Liver (tissue), 9 donors: Measurements from ENCODE around the gene STX16. TPM values are rescaled to one million over a fixed set of nuclear protein-coding genes. Genes with fewer than 3 reads are reported as not detected.

Experiments
- DNase-seq: peaks from one replicate; pipeline ENCODE4 v3.0.0-alpha.2; 2017; ENCODE audit warnings: low spot score
- H3K27ac ChIP-seq, 2 donors: one replicate each; pipeline ENCODE4 v1.7.0; 2013; ENCODE audit warnings: inconsistent platforms in 2 of 2, low read length in 2 of 2, control low read depth in 1 of 2, low read depth in 1 of 2, mild to moderate bottlenecking in 1 of 2
- H3K27me3 ChIP-seq, 4 donors: one replicate each; pipeline versions ENCODE4 v1.6.1 to v1.7.0; 2013; ENCODE audit warnings: low read length in 3 of 4, inconsistent platforms in 1 of 4, mild to moderate bottlenecking in 1 of 4, moderate library complexity in 1 of 4; ENCODE audit not compliant: control insufficient read depth in 4 of 4, insufficient read depth in 4 of 4
- H3K36me3 ChIP-seq, 4 donors: one replicate each; pipeline versions ENCODE4 v1.6.1 to v1.7.0; 2013; ENCODE audit warnings: low read length in 3 of 4, mild to moderate bottlenecking in 3 of 4, low read depth in 1 of 4, moderate library complexity in 1 of 4; ENCODE audit not compliant: control insufficient read depth in 4 of 4, insufficient read depth in 3 of 4
- H3K4me1 ChIP-seq, 4 donors: one replicate each; pipeline versions ENCODE4 v1.6.1 to v1.7.0; 2013; ENCODE audit warnings: low read length in 3 of 4, mild to moderate bottlenecking in 3 of 4, moderate library complexity in 1 of 4; ENCODE audit not compliant: control insufficient read depth in 4 of 4, insufficient read depth in 4 of 4
- H3K4me3 ChIP-seq, 3 donors: one replicate each; pipeline versions ENCODE4 v1.6.1 to v1.7.0; 2013; ENCODE audit warnings: low read length in 3 of 3, control low read depth in 1 of 3, low read depth in 1 of 3, mild to moderate bottlenecking in 1 of 3
- H3K9ac ChIP-seq, 2 donors: one replicate each; pipeline ENCODE4 v1.7.0; 2013; ENCODE audit warnings: low read length in 2 of 2, mild to moderate bottlenecking in 2 of 2, moderate library complexity in 2 of 2, control low read depth in 1 of 2, low read depth in 1 of 2
- H3K9me3 ChIP-seq, 4 donors: one replicate each; pipeline versions ENCODE4 v1.6.1 to v1.7.0; 2013; ENCODE audit warnings: low read length in 3 of 4; ENCODE audit not compliant: control insufficient read depth in 4 of 4
- ATF3 ChIP-seq: IDR thresholded peaks from 2 replicates; pipeline ENCODE4 v1.6.1; 2016; ENCODE audit warnings: antibody characterized with exemption
- EGR1 ChIP-seq, 2 donors: IDR thresholded peaks; 2 replicates each; pipeline ENCODE4 v1.6.1; 2016 to 2018; ENCODE audit warnings: antibody characterized with exemption in 2 of 2, low read depth in 2 of 2
- FOXA1 ChIP-seq: IDR thresholded peaks from 2 replicates; pipeline ENCODE4 v1.6.1; 2016; ENCODE audit warnings: antibody characterized with exemption
- FOXA2 ChIP-seq: IDR thresholded peaks from 2 replicates; pipeline ENCODE4 v1.6.1; 2016; ENCODE audit warnings: antibody characterized with exemption
- GABPA ChIP-seq, 2 donors: IDR thresholded peaks in 1 of 2; conservative IDR thresholded peaks in 1 of 2; 2 replicates each; pipeline ENCODE4 v1.6.1; 2016; ENCODE audit warnings: antibody characterized with exemption in 2 of 2, mild to moderate bottlenecking in 1 of 2, moderate library complexity in 1 of 2
- HNF4A ChIP-seq, 2 donors: conservative IDR thresholded peaks; 2 replicates each; pipeline ENCODE4 v1.6.1; 2016; ENCODE audit warnings: antibody characterized with exemption in 2 of 2, mild to moderate bottlenecking in 2 of 2
- HNF4G ChIP-seq: IDR thresholded peaks from 2 replicates; pipeline ENCODE4 v1.6.1; 2016; ENCODE audit warnings: antibody characterized with exemption
- JUND ChIP-seq, 2 donors: IDR thresholded peaks; 2 replicates each; pipeline ENCODE4 v1.6.1; 2016; ENCODE audit warnings: antibody characterized with exemption in 2 of 2
- NR2F2 ChIP-seq: IDR thresholded peaks from 2 replicates; pipeline ENCODE4 v1.6.1; 2016; ENCODE audit warnings: antibody characterized with exemption
- RAD21 ChIP-seq, 2 donors: IDR thresholded peaks; 2 replicates each; pipeline ENCODE4 v1.6.1; 2016; ENCODE audit warnings: antibody characterized with exemption in 2 of 2, mild to moderate bottlenecking in 2 of 2
- RXRA ChIP-seq, 2 donors: IDR thresholded peaks; 2 replicates each; pipeline ENCODE4 v1.6.1; 2017 to 2018; ENCODE audit warnings: antibody characterized with exemption in 2 of 2, mild to moderate bottlenecking in 1 of 2
- SP1 ChIP-seq: IDR thresholded peaks from 2 replicates; pipeline ENCODE4 v1.6.1; 2018; ENCODE audit warnings: antibody characterized with exemption, mild to moderate bottlenecking
- TAF1 ChIP-seq: conservative IDR thresholded peaks from 2 replicates; pipeline ENCODE4 v1.6.1; 2016; ENCODE audit warnings: antibody characterized with exemption, mild to moderate bottlenecking
- YY1 ChIP-seq: IDR thresholded peaks from 2 replicates; pipeline ENCODE4 v1.6.1; 2016; ENCODE audit warnings: antibody characterized with exemption, mild to moderate bottlenecking
- WGBS: extraction: QIAGEN DNeasy Blood & Tissue Kit; methylation state at CpG from one replicate; pipeline ENCODE4 v1.1.7; 2013; 5-methylcytosine and 5-hydroxymethylcytosine counted together
- polyA plus RNA-seq, 2 donors: library from polyadenylated mRNA; stranded (reverse) in 1 of 2; unstranded in 1 of 2; fragments of 200-250 nt in 1 of 2; fragments of >200 nt in 1 of 2; fragmentation: Nextera tagmentation in 1 of 2; extraction: Ambion mirVana in 1 of 2; gene quantifications; one replicate each; pipeline versions ENCODE4 v1.2.1 to v1.2.3, GENCODE V29; 2013 to 2015
- total RNA-seq, 2 donors: library from RNA; depleted of rRNA; stranded (reverse); fragments of >200 nt; gene quantifications; one replicate each; pipeline ENCODE4 v1.2.3, GENCODE V29; 2014
- TF ChIP-seq, protein P1 (sequence below): IDR thresholded peaks from 2 replicates; pipeline ENCODE4 v1.6.1; 2016; ENCODE audit warnings: antibody characterized with exemption
- TF ChIP-seq, protein P2 (sequence below): fragments of 150-350 bp; IDR thresholded peaks from 2 replicates; pipeline ENCODE4 v1.5.1; 2017; ENCODE audit warnings: improper control_type of control experiment, low read depth, low read length; ENCODE audit not compliant: missing input control
- TF ChIP-seq, protein P3 (sequence below): IDR thresholded peaks from 2 replicates; pipeline ENCODE4 v1.6.1; 2016; ENCODE audit warnings: antibody characterized with exemption, mild to moderate bottlenecking
- donor health status: healthy.
- donor health status: healthy.
- donor health status: healthy.
- donor health status: healthy.
- donor health status: healthy.

The STX16 gene
- total and polyA plus RNA-seq, 4 donors = 8.5 to 32.5 (median 16.6) TPM

DNA sequence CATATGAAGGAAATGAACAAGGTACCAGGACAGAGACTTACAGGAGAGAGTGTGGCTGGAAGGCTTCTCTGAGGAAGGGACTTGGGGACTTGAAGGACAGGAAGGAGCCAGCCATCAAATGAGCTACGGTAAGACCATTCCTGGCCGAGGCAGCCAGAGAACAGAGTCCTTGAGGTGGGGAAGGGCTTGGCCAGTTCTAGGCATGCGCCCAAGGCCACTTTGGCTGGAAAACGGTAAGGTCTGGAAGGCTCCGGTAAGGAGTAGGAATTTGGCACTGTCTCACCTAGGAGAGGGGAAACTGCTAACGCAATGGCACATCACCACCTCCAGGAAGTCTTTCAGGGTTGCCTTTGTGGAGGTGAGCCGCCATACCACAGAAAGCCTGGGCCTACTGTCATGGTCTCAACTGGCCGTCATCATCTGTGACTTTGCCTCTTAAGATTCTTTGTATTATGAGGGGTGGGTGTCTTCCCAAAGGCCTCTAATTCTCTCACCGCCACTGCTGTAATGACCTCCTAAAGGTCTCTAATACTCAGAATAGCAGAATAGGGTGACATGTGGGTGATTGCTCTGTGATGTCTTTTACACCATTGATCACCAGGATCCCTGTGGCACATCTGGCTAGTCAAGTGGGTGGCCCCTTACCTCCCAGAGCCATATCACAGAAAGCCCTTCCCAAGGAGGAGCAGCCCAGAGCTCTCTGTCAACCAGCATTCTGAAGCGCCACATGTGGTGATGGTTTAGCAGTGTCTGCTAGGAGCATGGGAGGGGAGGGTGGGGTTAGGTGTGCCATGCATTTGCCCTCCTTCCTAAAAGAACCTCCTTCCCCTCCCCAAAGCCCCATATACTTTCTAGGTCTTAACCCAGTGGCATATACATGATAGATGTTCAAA, 17.7 kb upstream of the STX16 start:
- no peaks in the 10 kb centered on the region for H3K9me3 ChIP-seq
- H3K4me3 ChIP-seq = no peak overlapping the region
- no peak overlapping the region for H3K27ac ChIP-seq
- WGBS = 93% methylated on average over 10 of the region's 10 CpGs
- H3K36me3 ChIP-seq = no peaks in the 10 kb centered on the region
- DNase-seq = no peak
- H3K9ac ChIP-seq = no peak overlapping the region
- no peaks in the 10 kb centered on the region for H3K4me1 ChIP-seq
- TF ChIP-seq FOXA1 = no peak
- no peak for TF ChIP-seq FOXA2
- no peak for TF ChIP-seq TAF1
- TF ChIP-seq EGR1 (IDR thresholded peaks at IDR 0.05; ENCODE audit: low read depth in 2 of 2) = no peak
- TF ChIP-seq GABPA (IDR thresholded peaks at IDR 0.05 in 1 of 2, conservative IDR thresholded peaks at IDR 0.05 in 1 of 2) = no peak
- no peak for TF ChIP-seq ATF3
- TF ChIP-seq HNF4A (conservative IDR thresholded peaks at IDR 0.05) = no peak
- TF ChIP-seq YY1 = no peak
- no peak for TF ChIP-seq RAD21 (IDR thresholded peaks at IDR 0.05)
- TF ChIP-seq SP1 = no peak
- TF ChIP-seq NR2F2 = no peak
- TF ChIP-seq, protein P1, sequence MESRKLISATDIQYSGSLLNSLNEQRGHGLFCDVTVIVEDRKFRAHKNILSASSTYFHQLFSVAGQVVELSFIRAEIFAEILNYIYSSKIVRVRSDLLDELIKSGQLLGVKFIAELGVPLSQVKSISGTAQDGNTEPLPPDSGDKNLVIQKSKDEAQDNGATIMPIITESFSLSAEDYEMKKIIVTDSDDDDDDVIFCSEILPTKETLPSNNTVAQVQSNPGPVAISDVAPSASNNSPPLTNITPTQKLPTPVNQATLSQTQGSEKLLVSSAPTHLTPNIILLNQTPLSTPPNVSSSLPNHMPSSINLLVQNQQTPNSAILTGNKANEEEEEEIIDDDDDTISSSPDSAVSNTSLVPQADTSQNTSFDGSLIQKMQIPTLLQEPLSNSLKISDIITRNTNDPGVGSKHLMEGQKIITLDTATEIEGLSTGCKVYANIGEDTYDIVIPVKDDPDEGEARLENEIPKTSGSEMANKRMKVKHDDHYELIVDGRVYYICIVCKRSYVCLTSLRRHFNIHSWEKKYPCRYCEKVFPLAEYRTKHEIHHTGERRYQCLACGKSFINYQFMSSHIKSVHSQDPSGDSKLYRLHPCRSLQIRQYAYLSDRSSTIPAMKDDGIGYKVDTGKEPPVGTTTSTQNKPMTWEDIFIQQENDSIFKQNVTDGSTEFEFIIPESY = no peak
- TF ChIP-seq RXRA (IDR thresholded peaks at IDR 0.05) = no peak
- TF ChIP-seq, protein P2, sequence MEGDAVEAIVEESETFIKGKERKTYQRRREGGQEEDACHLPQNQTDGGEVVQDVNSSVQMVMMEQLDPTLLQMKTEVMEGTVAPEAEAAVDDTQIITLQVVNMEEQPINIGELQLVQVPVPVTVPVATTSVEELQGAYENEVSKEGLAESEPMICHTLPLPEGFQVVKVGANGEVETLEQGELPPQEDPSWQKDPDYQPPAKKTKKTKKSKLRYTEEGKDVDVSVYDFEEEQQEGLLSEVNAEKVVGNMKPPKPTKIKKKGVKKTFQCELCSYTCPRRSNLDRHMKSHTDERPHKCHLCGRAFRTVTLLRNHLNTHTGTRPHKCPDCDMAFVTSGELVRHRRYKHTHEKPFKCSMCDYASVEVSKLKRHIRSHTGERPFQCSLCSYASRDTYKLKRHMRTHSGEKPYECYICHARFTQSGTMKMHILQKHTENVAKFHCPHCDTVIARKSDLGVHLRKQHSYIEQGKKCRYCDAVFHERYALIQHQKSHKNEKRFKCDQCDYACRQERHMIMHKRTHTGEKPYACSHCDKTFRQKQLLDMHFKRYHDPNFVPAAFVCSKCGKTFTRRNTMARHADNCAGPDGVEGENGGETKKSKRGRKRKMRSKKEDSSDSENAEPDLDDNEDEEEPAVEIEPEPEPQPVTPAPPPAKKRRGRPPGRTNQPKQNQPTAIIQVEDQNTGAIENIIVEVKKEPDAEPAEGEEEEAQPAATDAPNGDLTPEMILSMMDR = no peak
- TF ChIP-seq, protein P3, sequence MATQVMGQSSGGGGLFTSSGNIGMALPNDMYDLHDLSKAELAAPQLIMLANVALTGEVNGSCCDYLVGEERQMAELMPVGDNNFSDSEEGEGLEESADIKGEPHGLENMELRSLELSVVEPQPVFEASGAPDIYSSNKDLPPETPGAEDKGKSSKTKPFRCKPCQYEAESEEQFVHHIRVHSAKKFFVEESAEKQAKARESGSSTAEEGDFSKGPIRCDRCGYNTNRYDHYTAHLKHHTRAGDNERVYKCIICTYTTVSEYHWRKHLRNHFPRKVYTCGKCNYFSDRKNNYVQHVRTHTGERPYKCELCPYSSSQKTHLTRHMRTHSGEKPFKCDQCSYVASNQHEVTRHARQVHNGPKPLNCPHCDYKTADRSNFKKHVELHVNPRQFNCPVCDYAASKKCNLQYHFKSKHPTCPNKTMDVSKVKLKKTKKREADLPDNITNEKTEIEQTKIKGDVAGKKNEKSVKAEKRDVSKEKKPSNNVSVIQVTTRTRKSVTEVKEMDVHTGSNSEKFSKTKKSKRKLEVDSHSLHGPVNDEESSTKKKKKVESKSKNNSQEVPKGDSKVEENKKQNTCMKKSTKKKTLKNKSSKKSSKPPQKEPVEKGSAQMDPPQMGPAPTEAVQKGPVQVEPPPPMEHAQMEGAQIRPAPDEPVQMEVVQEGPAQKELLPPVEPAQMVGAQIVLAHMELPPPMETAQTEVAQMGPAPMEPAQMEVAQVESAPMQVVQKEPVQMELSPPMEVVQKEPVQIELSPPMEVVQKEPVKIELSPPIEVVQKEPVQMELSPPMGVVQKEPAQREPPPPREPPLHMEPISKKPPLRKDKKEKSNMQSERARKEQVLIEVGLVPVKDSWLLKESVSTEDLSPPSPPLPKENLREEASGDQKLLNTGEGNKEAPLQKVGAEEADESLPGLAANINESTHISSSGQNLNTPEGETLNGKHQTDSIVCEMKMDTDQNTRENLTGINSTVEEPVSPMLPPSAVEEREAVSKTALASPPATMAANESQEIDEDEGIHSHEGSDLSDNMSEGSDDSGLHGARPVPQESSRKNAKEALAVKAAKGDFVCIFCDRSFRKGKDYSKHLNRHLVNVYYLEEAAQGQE = no peak
- TF ChIP-seq HNF4G = no peak
- no peak for TF ChIP-seq JUND (IDR thresholded peaks at IDR 0.05)
- no peaks in the 10 kb centered on the region for H3K27me3 ChIP-seq
